Upper lobe of left lung (tissue), 6 donors: ENCODE results near the gene CDH5. TPM values are rescaled to one million over a fixed set of nuclear protein-coding genes. Genes with fewer than 3 reads are reported as not detected.

Source experiments
- ATAC-seq, 2 donors: fragments of 200-7000 bp; cut with Tn5 transposase; one replicate each; pipeline ENCODE4 v1.9.1; 2022; ENCODE audit warnings: mild to moderate bottlenecking in 2 of 2, moderate library complexity in 2 of 2; ENCODE audit not compliant: low FRiP score in 2 of 2
- DNase-seq, 2 donors: peaks; one replicate each; pipeline ENCODE4 v3.0.0-alpha.2; 2019 to 2020
- H3K27ac ChIP-seq, 4 donors: fragments of 200-600 bp; sonication (generic); one replicate each; pipeline ENCODE4 v1.5.1; 2016 to 2019
- H3K27me3 ChIP-seq, 4 donors: fragments of 200-600 bp; sonication (generic); one replicate each; pipeline ENCODE4 v1.5.1; 2017 to 2019
- H3K36me3 ChIP-seq, 4 donors: fragments of 200-600 bp; sonication (generic); one replicate each; pipeline ENCODE4 v1.5.1; 2016 to 2019
- H3K4me1 ChIP-seq, 4 donors: fragments of 200-600 bp; sonication (generic); one replicate each; pipeline ENCODE4 v1.5.1; 2018 to 2019
- H3K4me3 ChIP-seq, 4 donors: fragments of 200-600 bp; sonication (generic); one replicate each; pipeline ENCODE4 v1.5.1; 2017 to 2019; ENCODE audit warnings: mild to moderate bottlenecking in 2 of 4, moderate library complexity in 1 of 4
- H3K9me3 ChIP-seq, 4 donors: fragments of 200-600 bp; sonication (generic); one replicate each; pipeline ENCODE4 v1.5.1; 2018 to 2019
- EP300 ChIP-seq, 4 donors: sonication (generic); formaldehyde crosslinking; IDR thresholded peaks; one replicate each; pipeline ENCODE4 v1.5.1; 2017; ENCODE audit warnings: antibody characterized with exemption in 4 of 4, control low read depth in 2 of 4
- POLR2A ChIP-seq, 4 donors: fragments of 450-650 bp; IDR thresholded peaks; one replicate each; pipeline ENCODE4 v1.5.1; 2016 to 2017; ENCODE audit warnings: antibody characterized with exemption in 4 of 4, mild to moderate bottlenecking in 2 of 4
- POLR2AphosphoS5 ChIP-seq, 2 donors: sonication (generic); formaldehyde crosslinking; IDR thresholded peaks; one replicate each; pipeline ENCODE4 v1.5.1; 2017; ENCODE audit warnings: antibody characterized with exemption in 2 of 2
- WGBS, 2 donors: methylation state at CpG; one replicate each; pipeline ENCODE4 v1.1.5; 2017 to 2018; 5-methylcytosine and 5-hydroxymethylcytosine counted together
- total RNA-seq, 6 donors: library from RNA; depleted of rRNA in 4 of 6; stranded (reverse); fragments of >200 nt in 4 of 6; gene quantifications; one replicate each; pipeline versions ENCODE4 v1.1.0 to v1.2.1, GENCODE V29; 2016 to 2021
- TF ChIP-seq, protein P1 (sequence below), 6 experiments: fragments of 450-650 bp in 4 of 6; fragments of 200-600 bp in 2 of 6; sonication (generic) in 2 of 6; IDR thresholded peaks; one replicate each; pipeline ENCODE4 v1.5.1; 2016 to 2019; ENCODE audit warnings: antibody characterized with exemption in 6 of 6
- donor health status: DM: no; HTN: no; CAD: no; lungs with moderate emphysema.
- donor health status: DM: no; HTN: yes; CAD: no; lungs with severe emphysema.

The CDH5 gene
- total RNA-seq, 6 donors from 2014 or later, result 54.5 to 146 (median 89.8) TPM

DNA sequence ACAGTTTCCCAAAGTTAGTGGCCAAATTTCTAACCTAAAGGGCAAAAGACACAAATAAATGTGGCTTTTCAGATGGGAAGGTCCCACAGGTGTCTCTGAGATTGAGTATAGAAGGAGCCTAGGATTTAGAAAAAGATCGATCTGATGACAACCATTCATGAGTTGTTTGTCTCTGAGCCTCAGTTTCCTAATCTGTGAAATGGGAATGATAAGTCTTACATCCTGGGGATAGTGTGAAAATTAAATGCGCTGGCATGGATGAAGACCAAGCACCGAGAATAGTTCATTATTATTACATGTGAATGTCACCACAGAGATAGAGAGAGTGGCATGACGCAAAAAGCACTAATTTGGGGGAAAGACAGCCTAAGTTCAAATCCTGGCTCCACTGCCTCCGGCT is 7.2 kb downstream of the CDH5 start:
- Histone ChIP-seq H3K4me3 (no peak overlapping the region), H3K27ac (peak overlapping the region in 2 of 4 donors; percentile 31 to 36), H3K36me3 (peaks cover 0 to 3% (median 0%) of the 10 kb centered on the region in 4 donors), H3K27me3 (no peaks in the 10 kb centered on the region), H3K4me1 (peaks cover 2 to 47% (median 35%) of the 10 kb centered on the region in 4 donors), H3K9me3 (no peaks in the 10 kb centered on the region)
- ATAC-seq (no peak), DNase-seq (no peak)
- TF ChIP-seq POLR2AphosphoS5 (IDR thresholded peaks at IDR 0.05) (no peak), EP300 (IDR thresholded peaks at IDR 0.05) (no peak), POLR2A (IDR thresholded peaks at IDR 0.05) (no peak)
- TF ChIP-seq, protein P1, sequence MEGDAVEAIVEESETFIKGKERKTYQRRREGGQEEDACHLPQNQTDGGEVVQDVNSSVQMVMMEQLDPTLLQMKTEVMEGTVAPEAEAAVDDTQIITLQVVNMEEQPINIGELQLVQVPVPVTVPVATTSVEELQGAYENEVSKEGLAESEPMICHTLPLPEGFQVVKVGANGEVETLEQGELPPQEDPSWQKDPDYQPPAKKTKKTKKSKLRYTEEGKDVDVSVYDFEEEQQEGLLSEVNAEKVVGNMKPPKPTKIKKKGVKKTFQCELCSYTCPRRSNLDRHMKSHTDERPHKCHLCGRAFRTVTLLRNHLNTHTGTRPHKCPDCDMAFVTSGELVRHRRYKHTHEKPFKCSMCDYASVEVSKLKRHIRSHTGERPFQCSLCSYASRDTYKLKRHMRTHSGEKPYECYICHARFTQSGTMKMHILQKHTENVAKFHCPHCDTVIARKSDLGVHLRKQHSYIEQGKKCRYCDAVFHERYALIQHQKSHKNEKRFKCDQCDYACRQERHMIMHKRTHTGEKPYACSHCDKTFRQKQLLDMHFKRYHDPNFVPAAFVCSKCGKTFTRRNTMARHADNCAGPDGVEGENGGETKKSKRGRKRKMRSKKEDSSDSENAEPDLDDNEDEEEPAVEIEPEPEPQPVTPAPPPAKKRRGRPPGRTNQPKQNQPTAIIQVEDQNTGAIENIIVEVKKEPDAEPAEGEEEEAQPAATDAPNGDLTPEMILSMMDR (IDR thresholded peaks at IDR 0.05), result no peak
- 76 to 88% methylated on average over 5 of the region's 5 CpGs for WGBS, 2 donors

DNA sequence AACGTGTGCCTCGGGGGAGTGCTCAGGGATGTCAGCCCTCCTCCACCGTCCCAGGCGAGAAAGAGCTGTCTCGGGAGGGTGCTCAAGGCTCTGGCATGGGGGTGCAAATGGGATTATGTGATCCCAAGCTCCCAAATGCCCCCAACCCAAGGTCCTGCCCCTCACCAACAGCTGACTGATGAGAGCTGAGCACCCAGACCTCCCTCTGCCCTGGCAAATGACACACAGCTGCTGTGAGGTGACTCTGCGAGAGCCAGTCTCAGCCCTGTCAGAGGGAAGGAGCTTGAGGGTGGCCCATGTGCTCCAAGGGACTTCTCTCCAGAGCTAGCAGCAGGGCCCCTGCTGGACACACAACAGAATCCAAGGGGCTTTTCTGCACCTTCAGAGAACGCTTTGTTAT is 7.7 kb downstream of the CDH5 start:
- TF ChIP-seq, protein P1 (IDR thresholded peaks at IDR 0.05), result no peak
- no peak for TF ChIP-seq EP300 (IDR thresholded peaks at IDR 0.05)
- no peak for TF ChIP-seq POLR2A (IDR thresholded peaks at IDR 0.05)
- Histone ChIP-seq H3K36me3 (peaks cover 0 to 6% (median 0%) of the 10 kb centered on the region in 4 donors), H3K27ac (peak overlapping the region in 2 of 4 donors; percentile 31 to 36), H3K9me3 (no peaks in the 10 kb centered on the region), H3K27me3 (no peaks in the 10 kb centered on the region), H3K4me1 (peaks cover 2 to 48% (median 35%) of the 10 kb centered on the region in 4 donors), H3K4me3 (no peak overlapping the region)
- ATAC-seq, result no peak
- WGBS, 2 donors, result 55 to 88% methylated on average over 6 to 7 of the region's 7 CpGs
- no peak for DNase-seq

DNA sequence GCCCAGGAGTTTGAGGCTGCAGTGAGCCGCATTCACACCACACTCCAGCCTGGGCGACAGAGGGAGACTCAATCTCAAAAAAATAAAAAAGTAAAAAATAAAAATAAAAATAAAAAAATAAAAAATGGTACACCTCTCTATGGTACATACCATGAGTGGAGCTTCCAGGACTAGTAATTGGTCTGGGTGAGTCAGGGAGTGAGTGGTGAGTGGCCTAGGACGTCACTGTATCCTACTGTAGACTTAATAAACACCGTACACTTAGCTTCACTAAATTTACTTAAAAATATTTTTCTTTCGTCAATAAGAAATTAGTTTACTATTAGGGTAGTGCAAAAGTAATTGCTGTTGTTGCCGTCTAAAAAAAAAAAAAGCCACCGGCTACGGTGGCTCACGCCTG is 9.0 kb downstream of the CDH5 start:
- DNase-seq (no peak), ATAC-seq (no peak)
- no peaks in the 10 kb centered on the region for H3K9me3 ChIP-seq
- no peak overlapping the region for H3K4me3 ChIP-seq
- TF ChIP-seq, protein P1 (IDR thresholded peaks at IDR 0.05), result no peak
- TF ChIP-seq POLR2AphosphoS5 (IDR thresholded peaks at IDR 0.05) (no peak), POLR2A (IDR thresholded peaks at IDR 0.05) (no peak), EP300 (IDR thresholded peaks at IDR 0.05) (no peak)
- H3K4me1 ChIP-seq, result peaks cover 2 to 48% (median 33%) of the 10 kb centered on the region in 4 donors
- H3K36me3 ChIP-seq, result peaks cover 0 to 9% (median 0%) of the 10 kb centered on the region in 4 donors
- 73 to 89% methylated on average over 9 of the region's 9 CpGs for WGBS, 2 donors
- H3K27ac ChIP-seq, result peak overlapping the region in 2 of 4 donors; percentile 48 to 76
- no peaks in the 10 kb centered on the region for H3K27me3 ChIP-seq

DNA sequence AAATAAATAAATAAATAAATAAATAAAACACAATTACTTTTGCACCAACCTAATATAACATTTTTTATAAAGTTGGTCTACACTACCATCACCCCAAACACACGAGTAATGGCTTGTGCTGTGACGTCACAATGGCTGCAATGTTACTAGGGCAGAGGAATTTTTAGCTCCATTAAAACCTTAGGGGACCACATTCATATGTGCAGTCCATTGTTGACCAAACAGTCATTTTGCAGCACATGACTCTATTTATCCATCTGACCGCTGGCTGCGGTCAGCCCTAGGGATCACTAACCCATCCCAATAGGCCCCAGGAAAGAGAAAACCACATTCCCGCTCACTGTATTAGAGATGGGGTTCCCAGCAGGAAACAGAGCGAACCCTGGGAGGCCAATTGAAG is 9.6 kb downstream of the CDH5 start:
- TF ChIP-seq EP300 (IDR thresholded peaks at IDR 0.05) (no peak), POLR2A (IDR thresholded peaks at IDR 0.05) (no peak), POLR2AphosphoS5 (IDR thresholded peaks at IDR 0.05) (no peak)
- WGBS, 2 donors, result 72 to 79% methylated on average over 6 of the region's 6 CpGs
- peaks cover 0 to 12% (median 0%) of the 10 kb centered on the region in 4 donors for H3K36me3 ChIP-seq
- H3K27me3 ChIP-seq, result no peaks in the 10 kb centered on the region
- no peak overlapping the region for H3K4me3 ChIP-seq
- ATAC-seq (no peak), DNase-seq (no peak)
- H3K27ac ChIP-seq, result peak overlapping the region; percentile 35 to 76 (median 64)
- no peaks in the 10 kb centered on the region for H3K9me3 ChIP-seq
- H3K4me1 ChIP-seq, result peaks cover 2 to 45% (median 28%) of the 10 kb centered on the region in 4 donors

DNA sequence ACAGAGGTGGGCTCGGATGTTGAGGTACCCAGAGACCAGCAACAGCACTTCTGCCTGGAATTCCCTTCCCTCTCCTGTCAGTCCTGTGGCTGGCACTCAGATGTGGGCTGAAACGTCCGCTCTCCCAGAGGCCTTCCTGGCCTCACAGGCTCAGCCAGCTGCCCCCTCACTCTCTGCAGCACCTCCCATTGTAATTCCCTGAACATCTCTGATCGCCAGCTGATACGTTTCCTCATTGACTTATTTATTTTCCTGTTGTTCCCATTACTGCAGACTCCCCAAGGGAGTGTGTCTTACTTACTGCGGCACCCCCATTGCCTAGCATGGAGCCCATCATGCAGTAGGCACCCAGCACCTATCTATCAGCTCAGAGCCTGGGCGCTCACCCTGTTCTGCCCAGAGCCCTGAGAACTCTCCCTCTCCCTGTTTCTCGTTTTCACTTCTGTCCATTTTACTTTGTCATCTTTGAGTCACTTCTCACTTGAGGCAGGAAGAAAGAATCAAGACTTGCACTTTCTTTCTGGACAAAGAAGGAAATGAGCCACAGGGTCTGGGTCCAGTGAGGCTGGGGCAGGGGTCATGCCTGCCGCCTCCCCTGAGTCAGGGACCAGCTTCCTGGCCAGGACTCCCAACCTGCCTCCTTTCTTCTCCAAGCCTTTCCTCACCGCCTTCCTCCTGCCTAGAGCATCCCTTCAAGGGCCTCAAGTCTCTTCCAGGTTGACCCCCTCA is 10.2 kb downstream of the CDH5 start:
- H3K4me3 ChIP-seq, result no peak overlapping the region
- TF ChIP-seq POLR2A (IDR thresholded peaks at IDR 0.05) (no peak), EP300 (IDR thresholded peaks at IDR 0.05) (no peak), POLR2AphosphoS5 (IDR thresholded peaks at IDR 0.05) (no peak)
- TF ChIP-seq, protein P1 (IDR thresholded peaks at IDR 0.05), result no peak

More for the DNA sequence above, 10.2 kb downstream of the CDH5 start:
- H3K27me3 ChIP-seq, result no peaks in the 10 kb centered on the region
- DNase-seq (no peak), ATAC-seq (no peak)
- WGBS, 2 donors, result 62 to 70% methylated on average over 9 to 10 of the region's 10 CpGs
- peaks cover 0 to 13% (median 0%) of the 10 kb centered on the region in 4 donors for H3K36me3 ChIP-seq
- H3K9me3 ChIP-seq, result no peaks in the 10 kb centered on the region
- peak overlapping the region; percentile 35 to 76 (median 64) for H3K27ac ChIP-seq
- peaks cover 3 to 47% (median 27%) of the 10 kb centered on the region in 4 donors for H3K4me1 ChIP-seq
